GM21723 (cell line): ENCODE measurements around the gene ZIC5.

ENCODE experiments used
- ATAC-seq: cut with Tn5 transposase; IDR thresholded peaks from one replicate; pipeline ENCODE4 v1.9.1; 2021; ENCODE audit warnings: mild to moderate bottlenecking, moderate library complexity; ENCODE audit not compliant: unreplicated experiment

Gene ZIC5

DNA sequence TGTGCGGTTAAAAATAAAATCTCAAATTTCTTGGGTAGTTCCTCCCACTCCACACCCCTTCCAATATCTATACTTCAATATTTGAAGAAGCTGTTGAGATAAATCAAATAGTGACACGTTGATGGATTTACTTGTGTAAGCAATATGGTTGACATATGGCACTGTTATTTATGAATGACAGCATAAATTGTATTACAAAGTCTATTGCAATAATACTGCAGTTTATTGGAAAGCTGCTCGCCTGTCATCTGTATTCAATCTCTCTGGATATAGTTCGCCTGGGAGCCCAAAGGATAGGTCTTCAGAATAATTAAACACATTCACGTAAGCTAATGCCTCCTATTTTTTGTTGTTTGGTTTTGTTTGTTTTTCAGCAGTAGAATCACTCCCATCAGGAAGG, 5.0 kb upstream of the ZIC5 start:
- no peak for ATAC-seq

DNA sequence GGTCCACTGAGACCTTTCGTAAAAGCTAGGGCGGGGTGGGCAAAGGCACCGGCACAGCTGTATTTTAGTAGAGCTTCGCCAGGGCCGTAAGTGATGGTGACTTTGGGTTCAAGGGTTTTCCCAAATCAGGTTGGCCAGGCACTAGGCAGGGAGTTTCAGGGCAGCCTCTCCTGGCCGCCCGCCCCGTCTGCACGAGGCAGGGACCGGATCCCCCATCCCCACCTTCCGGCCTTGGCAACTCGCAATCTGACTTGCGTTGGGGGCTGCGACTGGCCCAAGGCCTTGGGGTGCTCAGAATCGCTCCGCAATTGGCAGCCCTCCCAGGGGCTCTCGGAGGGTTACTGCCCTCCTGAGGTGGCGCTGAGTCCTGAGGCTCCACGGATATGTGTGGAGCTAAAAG, 4.1 kb upstream of the ZIC5 start:
- no peak for ATAC-seq

DNA sequence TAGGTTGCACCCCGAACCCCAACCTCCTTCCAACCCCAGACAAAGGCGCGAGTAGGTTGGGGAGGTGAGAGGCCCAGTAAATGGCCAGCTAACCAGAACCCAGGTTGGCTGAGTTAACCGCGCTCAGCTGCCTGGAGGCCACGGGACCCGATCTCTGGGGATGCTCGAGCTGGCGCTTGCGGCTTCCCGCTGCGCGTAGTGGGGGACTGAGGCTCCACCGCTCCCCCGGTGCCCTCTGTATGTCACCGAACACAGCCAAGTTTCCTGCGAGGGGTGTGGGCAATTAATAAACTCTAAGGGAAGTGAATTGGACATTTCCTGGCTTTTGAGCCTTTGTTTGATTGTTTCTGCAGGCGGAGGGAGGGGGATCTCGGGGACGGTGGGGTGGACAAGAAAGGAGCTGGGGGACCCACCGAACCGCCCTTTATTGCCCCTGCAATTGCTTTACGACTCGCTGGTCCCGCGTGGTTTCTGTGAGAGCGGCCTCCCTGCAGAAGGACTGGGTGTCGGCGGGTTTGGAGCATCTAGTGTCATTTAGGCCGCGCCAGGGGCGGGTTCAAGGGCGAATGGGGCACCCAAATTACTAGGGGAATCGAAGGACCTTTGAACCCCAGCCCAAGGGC, 3.5 kb upstream of the ZIC5 start:
- no peak for ATAC-seq

DNA sequence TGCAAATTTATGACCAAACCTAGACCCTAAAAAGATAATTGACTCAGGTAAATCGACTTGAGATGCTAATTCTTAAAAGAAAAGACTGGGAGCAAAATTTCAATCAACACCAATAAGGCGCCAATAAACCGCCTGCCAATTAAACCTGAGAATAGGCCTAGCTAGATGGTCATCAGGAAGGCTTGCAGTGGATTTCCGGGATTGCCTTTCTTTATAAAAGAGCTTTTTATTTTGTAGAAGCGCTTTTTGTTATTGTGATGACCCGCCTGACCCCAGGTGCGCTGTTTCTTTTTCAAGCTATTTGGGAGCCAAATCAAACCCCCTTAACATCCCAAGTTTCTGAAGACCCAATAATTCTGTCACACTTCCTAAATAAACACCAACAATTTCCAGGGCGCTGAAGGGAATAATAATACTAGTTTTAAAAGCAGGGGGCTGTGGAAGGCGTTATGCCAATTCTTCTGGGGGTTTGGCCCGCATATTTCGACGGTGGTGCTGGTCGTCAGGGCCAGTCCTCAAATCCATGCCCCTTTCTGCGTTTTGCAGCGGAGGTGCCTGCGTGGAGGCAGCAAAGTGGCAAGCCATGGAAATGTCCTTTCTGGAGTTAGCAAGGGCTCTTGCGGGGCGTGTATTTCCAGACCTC, 2.9 kb upstream of the ZIC5 start:
- ATAC-seq: no peak

DNA sequence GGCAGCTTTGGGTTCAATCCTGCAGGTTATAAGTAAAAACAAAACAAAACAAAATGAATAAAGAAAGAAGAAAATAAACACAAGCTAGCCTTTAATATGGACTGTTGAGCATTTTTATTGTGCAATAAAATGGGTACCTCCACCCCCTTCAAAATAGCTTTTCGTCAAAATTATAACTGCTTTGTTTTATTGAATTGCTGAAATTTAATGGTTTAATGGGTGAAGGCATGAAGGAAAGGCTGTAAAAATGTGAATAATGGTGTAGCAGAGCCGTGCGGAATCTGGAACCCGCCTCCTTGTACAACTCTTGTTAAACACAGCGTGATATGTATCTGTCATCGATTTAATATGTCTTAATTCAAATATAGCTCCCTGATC, 2.2 kb upstream of the ZIC5 start:
- no peak for ATAC-seq

DNA sequence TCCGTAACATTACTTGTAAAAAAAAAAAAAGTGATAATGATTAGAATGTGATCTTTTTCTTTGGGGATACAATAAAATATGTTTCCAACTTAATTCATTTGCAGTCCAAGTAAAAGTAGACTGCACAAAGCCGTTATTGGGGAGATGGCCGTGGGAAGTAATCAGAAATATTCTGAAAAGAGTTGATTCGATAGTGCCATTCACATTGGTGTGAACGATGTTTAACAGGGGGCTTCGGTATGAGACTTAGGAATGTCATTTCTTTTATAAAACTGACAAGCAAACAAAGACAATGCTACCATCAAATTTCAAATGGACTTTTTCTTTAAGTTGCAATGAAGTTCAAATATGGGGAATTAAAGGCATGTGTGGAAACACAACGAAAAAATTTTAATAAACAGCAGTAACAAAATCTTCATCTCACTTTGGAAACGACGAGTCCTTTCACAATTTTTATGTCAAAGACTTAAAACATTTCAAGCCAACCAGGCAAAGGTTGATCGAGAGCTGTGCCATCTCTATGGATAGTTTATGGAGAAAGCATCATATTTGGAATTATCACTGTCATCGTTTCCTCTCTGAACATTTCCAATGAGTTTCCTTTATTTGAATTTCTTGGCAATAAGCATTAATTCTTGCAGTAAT, 1.7 kb upstream of the ZIC5 start:
- ATAC-seq: no peak

DNA sequence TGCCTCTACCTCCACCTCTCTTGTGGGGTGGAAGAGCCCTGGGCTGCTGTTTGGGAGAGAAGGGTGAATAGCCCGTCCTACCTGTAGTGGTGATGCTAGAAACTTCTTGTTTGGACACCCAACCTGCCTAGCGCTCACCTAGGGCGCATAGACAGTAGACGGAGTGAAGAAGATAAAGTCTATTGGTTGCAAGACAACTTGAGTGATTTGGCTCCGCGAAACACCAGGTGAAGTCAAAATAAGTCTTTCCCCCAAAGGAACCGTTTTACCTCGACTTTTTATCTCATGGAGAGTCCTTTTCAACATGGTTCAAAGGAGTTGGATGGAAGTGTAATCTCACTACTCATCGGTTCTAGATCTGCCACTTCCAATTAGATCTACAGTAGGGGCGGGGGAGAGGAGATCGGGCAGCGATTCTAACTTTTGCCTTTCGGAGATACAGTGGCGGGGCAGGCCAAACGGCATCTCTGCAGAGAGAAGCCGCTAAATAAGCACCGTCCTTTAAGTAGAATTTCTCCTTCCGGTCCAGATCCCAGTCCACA, 694 bp upstream of the ZIC5 start:
- ATAC-seq: no peak

DNA sequence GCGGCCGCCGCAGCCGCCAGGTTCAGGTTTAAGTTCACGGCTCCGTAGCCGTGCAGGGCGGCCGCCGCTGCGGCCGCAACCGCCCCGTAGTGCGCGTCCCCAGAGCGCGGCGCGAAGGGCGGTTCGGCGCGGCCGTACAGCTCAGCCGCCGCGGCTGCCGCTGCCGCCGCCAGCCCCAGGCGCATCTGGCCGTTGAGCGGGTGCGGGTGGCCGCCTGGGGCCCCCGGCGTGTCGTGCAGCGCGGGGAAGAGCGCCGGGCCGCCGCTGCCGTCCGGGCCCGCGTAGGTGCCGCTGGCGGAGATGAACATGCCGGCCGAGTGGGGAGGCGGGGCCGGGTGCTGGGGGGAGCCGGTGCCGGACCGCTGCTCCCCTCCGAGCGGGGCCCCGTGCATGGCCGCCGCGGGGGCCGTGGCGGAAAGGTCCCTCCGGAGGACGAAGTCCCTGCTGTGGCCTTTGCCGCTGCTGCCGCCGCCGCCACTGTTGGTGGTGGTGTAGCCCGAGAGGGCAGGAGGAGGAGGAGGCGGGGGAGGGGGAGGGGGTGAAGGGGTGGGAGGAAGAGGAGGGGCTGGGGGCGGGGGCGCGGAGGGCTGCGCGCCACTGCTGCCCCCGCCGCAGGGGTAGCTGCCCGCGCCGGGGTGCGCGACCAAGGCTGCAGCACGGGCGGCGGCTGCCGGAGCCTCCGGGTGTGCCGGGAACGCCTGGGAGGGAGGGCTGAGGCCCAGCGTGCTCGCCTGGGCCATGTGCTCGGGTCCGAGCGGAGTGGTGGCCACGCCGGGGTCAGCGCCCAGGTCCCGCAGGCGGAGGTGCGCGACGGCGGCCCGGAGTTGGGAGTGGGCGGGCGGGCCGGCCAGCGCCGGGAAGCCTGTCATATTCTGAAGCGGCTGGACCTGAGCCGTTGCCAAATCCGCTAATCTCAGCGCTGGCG, 654 bp downstream of the ZIC5 start:
- no peak for ATAC-seq

DNA sequence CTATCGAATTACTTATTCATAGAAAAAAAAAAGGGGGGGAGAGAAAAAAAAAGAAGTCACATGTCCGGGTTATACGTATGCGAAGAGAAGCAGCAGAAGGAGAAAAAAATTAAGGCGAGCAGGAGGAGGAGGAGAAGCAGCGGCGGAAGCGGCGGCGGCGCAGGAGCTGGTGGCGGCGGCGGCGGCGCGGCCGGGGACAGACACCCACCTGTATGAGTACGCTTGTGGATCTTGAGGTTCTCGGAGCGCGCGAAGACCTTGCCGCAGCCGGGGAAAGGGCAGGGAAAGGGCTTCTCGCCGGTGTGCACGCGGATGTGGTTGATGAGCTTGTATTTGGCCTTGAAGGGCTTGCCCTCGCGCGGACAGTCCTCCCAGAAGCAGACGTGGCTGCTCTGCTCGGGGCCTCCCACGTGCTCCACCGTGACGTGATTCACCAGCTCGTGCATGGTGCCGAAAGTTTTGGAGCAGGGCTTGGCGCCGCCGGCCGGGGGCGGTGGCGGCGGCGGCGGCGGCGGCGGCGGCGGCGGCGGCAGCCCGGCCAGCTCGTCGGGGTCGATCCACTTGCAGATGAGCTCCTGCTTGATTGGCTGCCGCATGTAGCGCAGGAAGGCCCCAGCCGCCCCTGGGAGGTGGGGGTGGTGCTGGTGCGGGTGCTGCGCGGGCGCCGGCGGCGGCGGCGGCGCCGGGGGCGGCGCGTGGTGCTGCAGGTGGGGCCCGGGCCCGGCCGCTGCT, 1.5 kb downstream of the ZIC5 start:
- ATAC-seq: no peak

DNA sequence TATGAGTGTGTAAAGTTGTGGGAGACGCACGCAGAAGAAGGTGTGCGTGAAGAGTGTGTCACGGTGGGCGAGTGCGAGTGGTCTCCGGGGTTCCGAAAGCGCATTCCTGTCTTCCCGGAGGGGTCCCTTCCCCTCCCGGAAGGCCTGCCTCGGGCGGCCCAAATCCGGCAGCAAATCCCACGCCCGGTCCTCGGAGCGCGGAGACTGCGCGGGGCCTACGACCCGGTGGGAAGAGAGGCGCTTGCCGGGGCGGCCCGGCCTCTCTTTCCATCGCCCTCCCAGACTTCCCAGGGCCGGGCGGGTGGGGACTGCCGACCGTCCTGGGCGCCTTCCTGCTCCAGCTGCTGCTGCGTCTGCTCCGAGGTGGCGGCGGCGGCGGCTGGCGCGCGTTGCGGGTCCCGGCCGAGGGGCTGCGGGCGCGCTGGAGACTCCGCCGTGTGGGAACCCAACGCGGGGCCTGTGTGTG, 2.1 kb downstream of the ZIC5 start:
- no peak for ATAC-seq

DNA sequence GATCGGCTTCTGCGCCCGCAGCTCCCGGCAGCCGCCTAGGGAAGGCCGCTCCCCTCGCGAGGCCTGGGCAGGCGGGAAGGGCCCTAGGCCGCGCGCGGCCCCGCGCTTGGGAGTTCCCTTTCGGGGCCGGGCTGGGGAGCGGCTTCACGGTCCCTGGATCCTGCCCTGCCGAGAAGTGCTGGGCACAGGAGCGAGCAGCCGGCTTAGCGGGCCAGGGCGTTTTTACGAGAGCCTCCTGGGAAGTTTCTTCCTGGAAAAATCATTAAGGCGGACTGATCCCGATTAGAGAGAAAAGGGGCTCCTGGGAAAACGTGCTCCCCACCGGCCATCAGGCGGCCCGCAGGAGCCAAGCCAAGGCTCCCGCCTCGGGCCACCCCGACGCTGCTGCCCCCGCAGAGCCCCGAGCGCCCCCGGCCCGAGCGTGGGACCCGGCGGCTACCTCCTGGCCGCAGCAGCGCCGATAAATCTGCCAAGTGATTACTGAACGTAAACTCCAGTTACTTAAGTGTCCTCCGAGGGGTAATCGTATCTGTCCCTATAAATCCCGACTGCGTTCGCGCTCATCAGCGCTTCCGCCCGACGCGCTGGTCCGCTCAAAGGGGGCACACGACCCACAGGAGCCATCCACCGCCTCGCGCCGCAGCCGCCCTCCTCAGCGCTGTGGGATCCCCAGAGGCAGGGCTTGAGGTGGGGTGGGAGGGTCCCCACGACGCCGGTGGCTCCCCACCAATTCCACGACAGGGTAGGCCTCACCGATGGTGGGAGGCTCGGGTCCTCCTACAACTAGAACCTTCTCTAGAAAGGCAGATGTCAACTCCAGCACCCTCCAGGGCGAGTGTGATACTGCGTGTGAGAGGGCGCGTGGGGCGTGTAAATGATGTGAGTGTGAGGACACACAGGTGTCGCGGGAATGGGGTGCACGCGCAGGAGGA, 2.8 kb downstream of the ZIC5 start:
- no peak for ATAC-seq

DNA sequence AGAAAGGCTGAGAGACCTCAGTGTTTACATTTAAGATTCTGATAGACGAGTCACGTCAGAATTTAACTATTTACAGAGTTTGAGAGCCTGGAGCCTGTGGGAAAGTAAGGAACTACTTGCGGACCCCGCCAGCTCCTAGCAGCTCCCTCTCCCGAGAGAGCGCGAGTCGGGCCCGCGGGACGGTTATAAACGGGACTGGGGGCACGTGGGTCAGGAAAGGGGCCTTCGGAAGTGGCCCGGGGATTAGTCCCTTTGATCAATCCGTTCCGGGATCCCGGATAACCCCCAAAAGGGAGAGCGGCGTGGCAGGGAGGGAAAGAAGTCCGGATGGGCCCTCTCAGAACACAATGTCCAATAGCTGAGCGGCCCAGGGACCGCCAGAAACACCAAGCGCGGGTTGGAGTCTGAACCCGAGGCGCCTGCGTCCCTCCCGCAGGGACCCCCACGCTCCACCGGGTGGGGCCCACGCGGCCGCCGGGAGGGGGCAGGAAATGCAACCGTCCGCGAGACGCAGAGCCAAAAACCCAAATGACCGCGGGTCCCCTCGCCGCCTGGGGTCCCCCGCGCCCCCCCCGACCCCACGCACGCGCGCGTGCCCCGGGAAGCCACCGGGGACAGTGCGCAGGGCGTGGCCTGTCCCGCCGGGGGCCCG, 3.6 kb downstream of the ZIC5 start:
- ATAC-seq: no peak

DNA sequence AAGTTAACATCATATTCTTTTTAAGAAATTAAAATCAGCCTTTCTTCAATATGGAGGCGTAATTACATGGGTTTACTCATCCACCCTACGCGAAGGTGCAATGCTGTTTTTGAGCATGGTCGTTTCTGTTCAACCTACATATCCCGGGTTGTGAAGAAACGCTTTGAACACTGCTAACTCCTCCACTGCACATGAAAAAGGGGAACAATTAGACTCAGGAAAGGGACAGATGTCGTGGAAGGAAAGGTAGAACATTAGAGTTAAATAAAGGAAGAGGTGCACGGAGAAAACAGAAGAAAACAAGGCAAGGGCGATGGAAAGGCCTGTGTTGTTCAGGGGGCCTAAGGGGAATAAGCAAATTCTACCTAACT, 4.1 kb downstream of the ZIC5 start:
- no peak for ATAC-seq

DNA sequence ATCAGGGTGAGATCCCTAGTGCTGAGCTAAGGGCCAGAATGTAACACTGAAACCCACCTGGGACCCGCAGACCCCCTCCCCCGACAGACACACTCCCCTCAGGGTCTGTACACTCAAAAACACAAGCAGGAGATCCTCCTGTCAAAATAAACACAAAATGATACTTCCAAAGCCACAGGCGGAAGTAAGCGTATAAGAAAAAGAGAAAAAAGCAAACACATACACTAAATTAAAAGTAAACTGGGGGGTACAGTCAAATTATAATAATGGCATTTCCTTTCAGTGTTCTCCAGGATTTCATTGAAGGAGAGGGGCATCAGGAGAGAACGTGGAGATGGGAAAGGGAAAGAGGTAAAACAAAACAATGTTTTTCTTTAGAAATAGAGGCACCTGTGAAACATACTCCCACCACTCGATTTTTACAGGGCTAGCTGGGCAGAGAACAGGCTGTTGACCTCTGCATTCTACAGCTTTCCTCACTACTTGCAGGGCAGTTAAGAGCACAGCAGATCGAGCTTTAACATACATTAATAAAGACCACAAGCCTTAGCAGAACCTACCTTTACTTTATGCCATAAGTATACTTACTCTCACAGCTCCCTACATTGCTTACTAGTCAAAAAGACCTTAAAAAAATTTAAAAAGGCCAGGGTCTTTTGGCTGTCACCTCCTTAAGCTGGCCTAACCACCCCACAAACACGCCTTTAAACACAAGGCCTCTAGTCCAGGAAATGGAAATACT, 5.3 kb downstream of the ZIC5 start:
- no peak for ATAC-seq

DNA sequence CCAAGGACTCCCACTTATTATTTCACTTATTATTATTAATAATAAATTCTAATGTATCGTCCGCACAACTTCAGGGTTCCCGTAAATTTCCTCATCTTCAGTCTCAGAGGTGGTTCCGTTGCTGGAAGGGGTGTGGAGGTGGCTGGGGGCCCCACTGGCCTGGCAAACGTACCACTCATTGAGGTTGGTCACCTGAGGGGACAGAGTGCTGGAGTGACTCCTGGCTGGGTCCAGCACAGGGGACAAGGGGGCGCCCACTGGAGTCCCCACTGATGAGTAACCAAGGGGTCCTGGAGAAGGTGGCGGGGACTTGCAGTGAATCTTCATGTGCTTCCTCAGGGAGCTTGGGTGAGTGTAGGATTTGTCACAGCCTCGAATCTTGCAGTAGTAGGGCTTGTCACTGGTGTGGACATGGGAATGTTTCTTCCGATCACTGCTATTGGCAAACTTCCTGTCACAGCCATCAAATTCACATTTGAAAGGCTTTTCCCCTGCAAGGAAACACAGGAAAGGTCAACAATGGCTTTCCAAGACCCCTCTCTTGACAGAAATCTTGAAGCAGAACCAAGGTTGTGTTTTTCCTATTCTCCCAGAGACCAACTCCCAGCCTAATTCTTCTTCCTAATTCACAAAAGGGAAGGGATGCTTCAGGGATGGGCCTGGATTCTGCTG, 6.1 kb downstream of the ZIC5 start:
- ATAC-seq: no peak

DNA sequence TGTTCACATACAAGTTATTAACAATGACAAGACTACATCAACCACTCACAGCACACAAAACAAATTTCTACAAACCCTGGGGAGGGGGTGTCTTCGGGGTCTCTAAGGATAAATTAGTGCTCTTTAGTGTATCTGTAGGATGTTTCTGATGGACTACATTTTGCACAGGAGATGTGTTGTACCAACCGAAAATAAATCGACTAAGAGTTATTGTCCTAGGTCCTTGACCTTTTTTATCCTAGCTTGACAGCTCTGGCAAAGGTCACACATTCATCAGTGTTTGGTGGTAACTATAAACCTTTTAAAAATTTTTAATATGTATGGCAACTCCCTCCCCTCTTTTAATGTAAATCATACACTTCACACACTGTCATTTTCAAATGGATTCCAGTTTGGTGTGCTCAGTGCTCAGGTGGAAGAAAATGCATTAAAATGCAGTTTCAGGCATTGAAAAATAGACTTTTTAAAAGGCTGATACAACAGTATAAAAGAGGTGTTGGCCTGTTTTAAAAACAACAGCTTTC, 7.7 kb downstream of the ZIC5 start:
- no peak for ATAC-seq

DNA sequence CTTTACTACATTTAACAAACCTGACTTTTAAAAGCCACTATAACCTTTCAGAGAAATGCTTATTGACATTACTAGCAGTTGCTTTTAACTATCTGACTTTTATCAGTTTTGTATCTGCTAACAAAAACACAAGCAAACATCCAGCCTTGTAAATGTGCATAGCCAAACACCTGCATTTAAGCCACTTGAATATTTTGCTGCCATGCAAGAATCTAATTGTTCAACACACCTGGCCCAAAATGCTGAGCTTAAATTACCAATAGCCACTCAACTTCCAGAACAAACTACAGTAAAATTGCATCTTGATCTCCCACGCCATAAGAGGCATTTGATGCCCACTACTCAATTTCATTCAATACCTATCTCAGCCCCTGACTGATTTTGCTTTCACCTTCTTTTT, 9.3 kb downstream of the ZIC5 start:
- no peak for ATAC-seq

DNA sequence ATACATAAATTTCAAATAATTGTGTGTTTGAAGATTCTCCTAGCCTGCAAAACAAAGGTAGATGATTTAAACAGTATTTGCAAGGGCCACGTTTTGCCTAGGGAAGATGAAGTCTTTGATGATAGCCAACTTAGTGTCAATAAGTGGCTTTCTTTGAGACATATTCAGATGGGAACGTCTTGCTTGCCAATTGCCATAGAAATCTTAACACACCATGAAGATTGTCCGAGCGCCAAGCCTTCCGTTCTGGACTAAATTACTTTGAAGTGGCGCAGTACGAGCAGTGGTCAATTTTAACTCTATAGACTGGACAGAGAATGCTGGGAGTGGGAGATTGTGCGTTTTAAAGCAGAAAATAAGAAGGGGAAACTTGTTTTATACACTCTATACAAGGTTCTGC, 9.9 kb downstream of the ZIC5 start:
- ATAC-seq: no peak
